Measurements from ENCODE around the gene ROBO3.

Gene ROBO3

GRCh38 chr11:124865181-124865901 is at the start of gene ROBO3:
Gene ROBO3, plus strand, starts transcription at chr11:124865432. Its CDS starts 146 bp downstream, at chr11:124865578.
- intact Hi-C loops (cut with DNase I) = no loop called here
- peak in 2 of 42 donors; percentile 38 to 42 for DNase-seq

- DNase-seq = no peak
- intact Hi-C loops (cut with DNase I) = no loop called here
These were observed 48.2 kb upstream of the ROBO3 start for GRCh38 chr11:124817036-124817435.

GRCh38 chr11:124821995-124822730 is 43.1 kb upstream of the ROBO3 start:
- intact Hi-C loops (cut with DNase I) = no loop called here
- no peak for DNase-seq

GRCh38 chr11:124823512-124824376 is 41.5 kb upstream of the ROBO3 start:
- intact Hi-C loops (cut with DNase I) = no loop called here
- DNase-seq = no peak

GRCh38 chr11:124825876-124826275 is 39.4 kb upstream of the ROBO3 start:
- no peak for DNase-seq
- intact Hi-C loops (cut with DNase I) = no loop called here

GRCh38 chr11:124829986-124830385 is 35.2 kb upstream of the ROBO3 start:
- intact Hi-C loops (cut with DNase I) = no loop called here
- DNase-seq = no peak

- no peak for DNase-seq
- intact Hi-C loops (cut with DNase I) = no loop called here
These were observed 34.5 kb upstream of the ROBO3 start for GRCh38 chr11:124830749-124831148.

- no peak for DNase-seq
- intact Hi-C loops (cut with DNase I) = no loop called here
These were observed 33.3 kb upstream of the ROBO3 start for GRCh38 chr11:124831897-124832296.

- intact Hi-C loops (cut with DNase I) = no loop called here
These were observed 32.7 kb upstream of the ROBO3 start for GRCh38 chr11:124832571-124832970.

GRCh38 chr11:124834526-124835180 is 30.6 kb upstream of the ROBO3 start:
- DNase-seq = no peak
- intact Hi-C loops (cut with DNase I) = loop anchor here (5.0 kb wide), 2 partner anchors 72 to 167 kb away; partner anchors contain the start of gene ESAM

More at GRCh38 chr11:124832571-124832970, 32.7 kb upstream of the ROBO3 start:
- no peak for DNase-seq

GRCh38 chr11:124835918-124836317 is 29.3 kb upstream of the ROBO3 start:
- intact Hi-C loops (cut with DNase I) = loop anchor here (5.0 kb wide), 2 partner anchors 74 to 169 kb away; partner anchors contain the start of gene ESAM
- no peak for DNase-seq

- DNase-seq = peak in 17 of 42 donors; percentile 16 to 68 (median 39)
- intact Hi-C loops (cut with DNase I) = loop anchor here (5.0 kb wide), 2 partner anchors 75 to 170 kb away; partner anchors contain the start of gene ESAM
These were observed 27.8 kb upstream of the ROBO3 start for GRCh38 chr11:124837491-124837856.

GRCh38 chr11:124838805-124839127 is 26.5 kb upstream of the ROBO3 start:
- intact Hi-C loops (cut with DNase I) = loop anchor here (5.0 kb wide), 2 partner anchors 76 to 171 kb away; partner anchors contain the start of gene ESAM

GRCh38 chr11:124839128-124839971 is 25.9 kb upstream of the ROBO3 start:
- intact Hi-C loops (cut with DNase I) = loop anchor here (5.0 kb wide), 2 partner anchors 77 to 172 kb away; partner anchors contain the start of gene ESAM
- peak in 15 of 42 donors; percentile 7 to 48 (median 21) for DNase-seq

More at GRCh38 chr11:124838805-124839127, 26.5 kb upstream of the ROBO3 start:
- DNase-seq = peak in 1 of 42 donors; percentile 20

- no peak for DNase-seq
- intact Hi-C loops (cut with DNase I) = loop anchor here (5.0 kb wide), 2 partner anchors 78 to 173 kb away; partner anchors contain the start of gene ESAM
These were observed 25.1 kb upstream of the ROBO3 start for GRCh38 chr11:124839972-124840621.

GRCh38 chr11:124840666-124841065 is 24.6 kb upstream of the ROBO3 start:
- DNase-seq = no peak
- intact Hi-C loops (cut with DNase I) = no loop called here

GRCh38 chr11:124841201-124841600 is 24.0 kb upstream of the ROBO3 start:
- no peak for DNase-seq
- intact Hi-C loops (cut with DNase I) = no loop called here

All from head of caudate nucleus (tissue), 42 donors.